Lower lobe of right lung (tissue), 2 donors: ENCODE data around the gene GCH1. TPM values are rescaled to one million over a fixed set of nuclear protein-coding genes. Genes with fewer than 3 reads are reported as not detected.
"Not testable (repeated sequence)": the region's sequence is repeated elsewhere in the genome, so short reads cannot be mapped to it uniquely, and the experiment has no call there.

Experiments
- ATAC-seq, 2 donors: fragments of 200-7000 bp; cut with Tn5 transposase; one replicate each; pipeline ENCODE4 v1.9.1; 2020 to 2022; ENCODE audit warnings: mild to moderate bottlenecking in 2 of 2, moderate library complexity in 2 of 2
- DNase-seq: peaks from one replicate; pipeline ENCODE4 v3.0.0-alpha.2; 2020
- H3K27ac ChIP-seq: fragments of 200-600 bp; one replicate; pipeline ENCODE4 v1.8.0; 2022
- H3K27me3 ChIP-seq: fragments of 200-600 bp; one replicate; pipeline ENCODE4 v1.8.0; 2022; ENCODE audit warnings: low read depth
- H3K36me3 ChIP-seq: fragments of 200-600 bp; one replicate; pipeline ENCODE4 v1.8.0; 2022; ENCODE audit warnings: mild to moderate bottlenecking
- H3K4me1 ChIP-seq: fragments of 200-600 bp; one replicate; pipeline ENCODE4 v1.8.0; 2022
- H3K4me3 ChIP-seq: fragments of 200-600 bp; one replicate; pipeline ENCODE4 v1.8.0; 2022; ENCODE audit warnings: mild to moderate bottlenecking
- H3K9me3 ChIP-seq: fragments of 200-600 bp; one replicate; pipeline ENCODE4 v1.8.0; 2022
- intact Hi-C: fragments of 100-400 bp; cut with DNase I; formaldehyde crosslinking; loops from one replicate; pipeline ENCODE4 v1.11.0; 2022
- total RNA-seq: library from RNA; stranded (reverse); fragmentation: NEBNext Ultra II Directional; extraction: Animal tissue kit (Norgen Biotek cat#: 25700); gene quantifications from one replicate; pipeline ENCODE4 v1.2.1, GENCODE V29; 2021
- TF ChIP-seq, protein P1 (sequence below): fragments of 200-600 bp; IDR thresholded peaks from one replicate; pipeline ENCODE4 v1.8.0; 2022; ENCODE audit warnings: antibody characterized with exemption, mild to moderate bottlenecking
- donor health status: DM: no; HTN: yes; CAD: no; lungs with severe emphysema.

GCH1 gene
- total RNA-seq, 1 donor from 2014 or later, result 12.7 TPM

DNA sequence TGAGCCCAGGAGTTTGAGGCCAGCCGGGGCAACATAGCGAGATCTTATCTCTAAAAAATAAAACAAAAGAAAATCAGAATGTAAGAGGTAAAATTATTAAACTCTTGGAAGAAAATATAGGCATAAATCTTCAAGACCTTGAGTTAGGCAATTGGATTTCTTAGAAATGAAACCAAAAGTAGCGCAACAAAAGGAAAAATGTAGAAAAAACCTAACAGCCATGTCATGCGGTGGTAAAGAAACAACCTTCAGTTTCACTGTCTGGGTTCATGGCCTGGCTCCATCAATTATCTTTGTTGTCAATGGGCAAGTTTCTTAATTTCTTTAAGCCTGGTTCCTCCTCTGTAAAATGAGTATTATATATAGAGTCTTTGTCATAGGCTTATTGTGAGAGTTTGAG lies 5.6 kb upstream of the GCH1 start:
- Histone ChIP-seq H3K36me3 (no peaks in the 10 kb centered on the region), H3K27me3 (no peaks in the 10 kb centered on the region), H3K4me3 (no peak overlapping the region), H3K9me3 (no peaks in the 10 kb centered on the region), H3K4me1 (peaks cover 2% of the 10 kb centered on the region), H3K27ac (no peak overlapping the region)
- TF ChIP-seq, protein P1, sequence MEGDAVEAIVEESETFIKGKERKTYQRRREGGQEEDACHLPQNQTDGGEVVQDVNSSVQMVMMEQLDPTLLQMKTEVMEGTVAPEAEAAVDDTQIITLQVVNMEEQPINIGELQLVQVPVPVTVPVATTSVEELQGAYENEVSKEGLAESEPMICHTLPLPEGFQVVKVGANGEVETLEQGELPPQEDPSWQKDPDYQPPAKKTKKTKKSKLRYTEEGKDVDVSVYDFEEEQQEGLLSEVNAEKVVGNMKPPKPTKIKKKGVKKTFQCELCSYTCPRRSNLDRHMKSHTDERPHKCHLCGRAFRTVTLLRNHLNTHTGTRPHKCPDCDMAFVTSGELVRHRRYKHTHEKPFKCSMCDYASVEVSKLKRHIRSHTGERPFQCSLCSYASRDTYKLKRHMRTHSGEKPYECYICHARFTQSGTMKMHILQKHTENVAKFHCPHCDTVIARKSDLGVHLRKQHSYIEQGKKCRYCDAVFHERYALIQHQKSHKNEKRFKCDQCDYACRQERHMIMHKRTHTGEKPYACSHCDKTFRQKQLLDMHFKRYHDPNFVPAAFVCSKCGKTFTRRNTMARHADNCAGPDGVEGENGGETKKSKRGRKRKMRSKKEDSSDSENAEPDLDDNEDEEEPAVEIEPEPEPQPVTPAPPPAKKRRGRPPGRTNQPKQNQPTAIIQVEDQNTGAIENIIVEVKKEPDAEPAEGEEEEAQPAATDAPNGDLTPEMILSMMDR, result no peak
- DNase-seq, result no peak
- intact Hi-C loops, result no loop called here
- ATAC-seq, result no peak

DNA sequence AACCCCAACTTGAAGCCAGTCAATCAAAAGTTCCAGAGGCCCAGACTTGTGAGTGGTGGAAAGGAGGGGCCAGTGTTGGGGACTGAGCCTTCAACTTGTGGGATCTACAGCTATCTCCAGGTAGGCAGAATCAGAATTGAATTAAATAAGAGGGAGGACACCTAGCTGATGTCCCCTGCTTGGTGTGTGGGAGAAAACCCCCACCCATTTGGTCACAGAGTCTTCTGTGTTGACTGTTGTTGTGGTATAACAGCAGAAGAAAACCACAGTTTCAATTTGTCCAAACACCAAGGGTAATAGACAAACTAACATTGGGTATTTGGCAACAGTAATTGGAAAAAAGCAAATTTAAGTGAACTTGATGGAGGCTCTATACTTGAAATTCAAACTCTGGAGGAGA lies 3.4 kb upstream of the GCH1 start:
- Histone ChIP-seq H3K27ac (no peak overlapping the region), H3K36me3 (no peaks in the 10 kb centered on the region), H3K4me1 (peaks cover 8% of the 10 kb centered on the region), H3K27me3 (no peaks in the 10 kb centered on the region), H3K9me3 (no peaks in the 10 kb centered on the region), H3K4me3 (no peak overlapping the region)
- intact Hi-C loops, result no loop called here
- TF ChIP-seq, protein P1, result no peak
- DNase-seq (no peak), ATAC-seq (no peak)

DNA sequence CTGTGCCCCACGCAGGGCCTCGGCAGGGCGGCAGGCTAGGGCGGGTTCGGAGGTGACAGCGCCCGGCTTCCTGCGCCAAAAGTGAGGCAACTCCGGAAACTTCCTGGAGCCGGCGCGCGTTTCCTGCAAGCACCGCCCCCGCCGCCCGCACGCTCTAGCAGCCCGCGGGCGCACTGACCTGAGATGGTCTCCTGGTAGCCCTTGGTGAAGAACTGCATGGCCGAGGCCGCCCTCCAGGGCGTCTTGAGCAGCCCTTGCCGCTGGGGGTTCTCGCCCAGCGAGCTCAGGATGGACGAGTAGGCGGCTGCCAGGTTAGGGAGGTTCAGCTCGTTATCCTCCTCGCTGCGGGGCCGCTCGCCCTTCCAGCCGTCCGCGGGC lies 494 bp downstream of the GCH1 start:
- TF ChIP-seq, protein P1, result no peak
- Histone ChIP-seq H3K4me1 (peaks cover 22% of the 10 kb centered on the region), H3K9me3 (no peaks in the 10 kb centered on the region), H3K27me3 (no peaks in the 10 kb centered on the region), H3K4me3 (peak overlapping the region; percentile 94), H3K27ac (peak overlapping the region; percentile 90), H3K36me3 (no peaks in the 10 kb centered on the region)
- intact Hi-C loops, result no loop called here
- DNase-seq (peak; percentile 88), ATAC-seq (peak; percentile 86 to 88)

DNA sequence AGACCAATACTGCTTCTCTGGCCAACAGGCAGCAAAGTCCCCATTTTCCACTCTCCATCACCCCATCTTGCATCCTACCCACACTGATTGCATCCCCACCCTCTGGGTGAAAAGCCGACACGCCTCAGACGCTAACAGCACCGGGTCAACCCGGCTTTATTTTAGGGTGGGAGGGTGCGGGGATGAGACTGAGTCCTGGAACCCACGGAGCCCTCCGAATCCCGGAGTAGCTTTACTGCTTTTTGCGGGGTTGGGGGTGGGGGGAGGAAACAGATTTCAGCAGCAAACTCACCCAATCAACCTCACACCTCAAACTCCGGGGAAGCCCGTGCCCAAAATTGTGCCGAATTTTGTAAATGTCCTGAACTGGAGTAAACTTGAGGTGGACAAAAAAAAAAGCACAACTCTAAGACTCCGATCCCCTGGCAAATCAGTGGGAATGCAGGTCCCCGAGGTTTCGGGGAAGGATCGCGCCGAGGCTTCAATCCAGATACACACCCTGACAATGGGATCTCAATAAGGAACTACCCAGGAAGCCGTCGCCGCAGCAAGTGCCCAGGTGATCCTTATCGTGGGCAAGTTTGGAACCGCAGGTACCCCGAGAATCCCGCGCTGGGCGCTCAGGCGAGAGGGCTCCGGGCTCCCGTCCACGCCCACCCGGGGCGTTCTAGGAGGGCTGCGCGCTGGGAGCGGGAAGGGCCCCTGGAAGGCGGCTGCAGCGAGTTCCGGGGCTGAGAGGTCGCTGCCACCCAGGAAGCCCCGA lies 1.1 kb downstream of the GCH1 start:
- peak overlapping the region; percentile 94 for H3K4me3 ChIP-seq
- peak overlapping the region; percentile 90 for H3K27ac ChIP-seq
- TF ChIP-seq, protein P1, result no peak
- no peaks in the 10 kb centered on the region for H3K36me3 ChIP-seq
- intact Hi-C loops, result no loop called here
- ATAC-seq (peak in 1 of 2 donors; percentile 51), DNase-seq (no peak)
- H3K4me1 ChIP-seq, result peaks cover 22% of the 10 kb centered on the region
- no peaks in the 10 kb centered on the region for H3K27me3 ChIP-seq
- H3K9me3 ChIP-seq, result no peaks in the 10 kb centered on the region

DNA sequence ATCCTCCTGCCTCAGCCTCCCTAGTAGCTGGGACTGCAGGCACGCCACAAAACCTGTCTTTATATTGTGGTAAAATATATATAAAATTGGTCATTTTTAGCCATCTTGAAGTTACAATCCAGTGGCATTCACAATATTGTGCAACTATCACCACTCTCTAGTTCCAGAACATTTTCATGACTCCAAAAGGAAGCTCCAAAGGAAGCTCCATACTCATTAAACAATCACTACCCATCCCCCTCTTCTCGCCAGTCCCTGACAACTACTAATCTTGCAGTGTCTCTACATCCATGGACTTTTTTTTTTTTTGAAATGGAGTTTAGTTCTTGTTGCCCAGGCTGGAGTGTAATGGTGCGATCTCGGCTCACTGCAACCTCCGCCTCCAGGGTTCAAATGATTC lies 3.1 kb downstream of the GCH1 start:
- ATAC-seq (no peak), DNase-seq (no peak)
- intact Hi-C loops, result no loop called here
- H3K27ac ChIP-seq, result no peak overlapping the region
- no peaks in the 10 kb centered on the region for H3K27me3 ChIP-seq
- H3K9me3 ChIP-seq, result no peaks in the 10 kb centered on the region
- TF ChIP-seq, protein P1, result no peak
- peaks cover 22% of the 10 kb centered on the region for H3K4me1 ChIP-seq
- no peak overlapping the region for H3K4me3 ChIP-seq
- no peaks in the 10 kb centered on the region for H3K36me3 ChIP-seq

DNA sequence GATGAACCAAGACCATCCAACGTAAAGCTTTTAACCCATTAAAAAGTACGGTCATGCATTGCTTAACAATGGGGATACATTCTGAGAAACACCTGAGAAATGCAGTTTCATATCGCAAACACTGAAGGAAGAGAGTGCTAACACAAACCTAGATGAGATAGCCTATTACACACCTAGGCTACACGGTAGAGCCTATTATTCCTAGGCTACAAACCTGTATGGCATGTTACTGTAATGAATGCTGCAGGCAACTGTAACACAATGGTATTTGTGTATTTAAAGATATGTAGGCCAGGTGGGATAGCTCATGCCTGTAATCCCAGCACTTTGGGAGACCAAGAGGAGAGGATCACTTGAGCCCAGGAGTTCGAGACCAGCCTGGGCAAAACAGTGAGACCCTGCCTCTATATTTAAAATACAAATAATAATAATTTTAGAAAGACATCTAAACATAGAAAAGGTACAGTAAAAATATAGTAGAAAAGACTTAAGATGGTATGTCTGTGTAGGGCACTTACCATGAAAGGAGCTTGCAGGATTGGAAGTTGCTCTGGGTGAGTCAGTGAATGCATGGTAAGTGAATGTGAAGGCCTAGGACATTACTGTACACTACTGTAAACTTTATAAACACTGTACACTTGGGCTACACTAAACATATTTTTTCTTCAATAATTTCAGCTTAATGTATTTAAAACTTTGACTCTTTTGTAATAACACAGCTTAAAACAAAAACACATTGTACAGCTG lies 4.6 kb downstream of the GCH1 start:
- H3K4me3 ChIP-seq, H3K36me3 ChIP-seq, intact Hi-C loops, H3K27ac ChIP-seq, H3K9me3 ChIP-seq, ATAC-seq, H3K27me3 ChIP-seq, DNase-seq: not testable (repeated sequence)
- peaks cover 18% of the 10 kb centered on the region for H3K4me1 ChIP-seq
